Lower leg skin (tissue), 4 donors: ENCODE data around the gene PANK3. TPM values are rescaled to one million over a fixed set of nuclear protein-coding genes. Genes with fewer than 3 reads are reported as not detected.
"Not testable (repeated sequence)": the region's sequence is repeated elsewhere in the genome, so short reads cannot be mapped to it uniquely, and the experiment has no call there.

Experiments used
- DNase-seq, 2 donors: peaks; one replicate each; pipeline ENCODE4 v3.0.0-alpha.2; 2019; ENCODE audit warnings: low spot score in 2 of 2
- H3K4me3 ChIP-seq: fragments of 200-600 bp; sonication (generic); 2 replicates; pipeline ENCODE4 v1.5.1; 2017; ENCODE audit warnings: mild to moderate bottlenecking, low read depth; ENCODE audit not compliant: poor library complexity, severe bottlenecking
- POLR2A ChIP-seq, 2 donors: fragments of 450-650 bp; IDR thresholded peaks; one replicate each; pipeline ENCODE4 v1.6.1; 2016 to 2017; ENCODE audit warnings: antibody characterized with exemption in 2 of 2, mild to moderate bottlenecking in 1 of 2, moderate library complexity in 1 of 2
- WGBS, 2 donors: methylation state at CpG; one replicate each; pipeline ENCODE4 v1.1.5; 2018; 5-methylcytosine and 5-hydroxymethylcytosine counted together
- intact Hi-C: fragments of 100-400 bp; cut with DNase I; formaldehyde crosslinking; loops from one replicate; pipeline ENCODE4 v1.15.0; 2023; ENCODE audit warnings: low total_unique reads
- total RNA-seq, 4 donors: library from RNA; depleted of rRNA; stranded (reverse); fragments of >200 nt; gene quantifications; one replicate each; pipeline ENCODE4 v1.1.0, GENCODE V29; 2016
- TF ChIP-seq, protein P1 (sequence below), 3 donors: fragments of 450-650 bp; IDR thresholded peaks; one replicate each; pipeline ENCODE4 v1.5.1; 2016; ENCODE audit warnings: antibody characterized with exemption in 3 of 3, mild to moderate bottlenecking in 3 of 3, moderate library complexity in 2 of 3

PANK3 gene
- total RNA-seq, 4 donors from 2014 or later = 31.3 to 46.2 (median 38.2) TPM

DNA sequence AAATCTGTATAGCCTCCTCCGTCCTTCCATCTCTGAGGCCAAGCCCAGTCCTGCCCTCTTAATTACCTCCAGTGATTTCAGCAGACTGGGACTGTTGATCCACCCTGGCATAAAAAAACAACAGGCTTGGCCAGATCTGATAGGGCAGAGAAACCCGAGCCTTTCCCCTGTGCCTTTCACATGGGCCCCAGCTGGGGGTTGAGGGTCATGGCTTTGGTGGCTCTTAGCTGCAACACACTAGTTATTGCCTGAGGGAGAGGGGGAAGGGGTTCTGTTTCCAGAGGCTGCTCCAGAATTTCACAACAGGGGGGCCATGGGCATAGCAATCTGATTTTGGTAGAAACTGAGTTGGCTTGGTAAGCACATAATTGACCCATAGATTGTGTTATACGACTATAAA is 21.2 kb upstream of the PANK3 start:
- TF ChIP-seq POLR2A (IDR thresholded peaks at IDR 0.05) = no peak
- TF ChIP-seq, protein P1, sequence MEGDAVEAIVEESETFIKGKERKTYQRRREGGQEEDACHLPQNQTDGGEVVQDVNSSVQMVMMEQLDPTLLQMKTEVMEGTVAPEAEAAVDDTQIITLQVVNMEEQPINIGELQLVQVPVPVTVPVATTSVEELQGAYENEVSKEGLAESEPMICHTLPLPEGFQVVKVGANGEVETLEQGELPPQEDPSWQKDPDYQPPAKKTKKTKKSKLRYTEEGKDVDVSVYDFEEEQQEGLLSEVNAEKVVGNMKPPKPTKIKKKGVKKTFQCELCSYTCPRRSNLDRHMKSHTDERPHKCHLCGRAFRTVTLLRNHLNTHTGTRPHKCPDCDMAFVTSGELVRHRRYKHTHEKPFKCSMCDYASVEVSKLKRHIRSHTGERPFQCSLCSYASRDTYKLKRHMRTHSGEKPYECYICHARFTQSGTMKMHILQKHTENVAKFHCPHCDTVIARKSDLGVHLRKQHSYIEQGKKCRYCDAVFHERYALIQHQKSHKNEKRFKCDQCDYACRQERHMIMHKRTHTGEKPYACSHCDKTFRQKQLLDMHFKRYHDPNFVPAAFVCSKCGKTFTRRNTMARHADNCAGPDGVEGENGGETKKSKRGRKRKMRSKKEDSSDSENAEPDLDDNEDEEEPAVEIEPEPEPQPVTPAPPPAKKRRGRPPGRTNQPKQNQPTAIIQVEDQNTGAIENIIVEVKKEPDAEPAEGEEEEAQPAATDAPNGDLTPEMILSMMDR (IDR thresholded peaks at IDR 0.05) = no peak
- H3K4me3 ChIP-seq = no peak overlapping the region
- intact Hi-C loops = no loop called here
- WGBS, 2 donors = 45 to 54% methylated on average over 3 of the region's 3 CpGs
- DNase-seq = no peak

DNA sequence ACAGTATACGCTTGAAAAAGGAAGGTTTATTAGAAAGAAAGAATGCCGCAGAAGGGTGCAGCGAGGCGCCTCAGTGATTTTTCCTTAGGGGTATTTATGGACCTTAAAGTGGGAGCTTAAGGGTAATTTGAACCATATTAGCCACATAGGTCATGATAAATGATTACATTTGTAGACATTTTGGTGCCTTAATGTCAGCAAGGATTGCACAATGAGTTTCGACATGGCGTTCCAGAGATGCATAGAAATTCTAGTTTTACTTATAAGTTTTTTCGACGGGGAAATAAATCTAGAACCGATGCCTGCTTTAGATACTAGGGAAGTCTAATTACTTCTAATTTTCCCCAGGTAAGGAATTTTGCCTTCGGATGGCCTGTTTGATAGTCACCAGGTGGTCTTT is 20.7 kb upstream of the PANK3 start:
- TF ChIP-seq, protein P1 (IDR thresholded peaks at IDR 0.05) = no peak
- TF ChIP-seq POLR2A (IDR thresholded peaks at IDR 0.05) = no peak
- H3K4me3 ChIP-seq = no peak overlapping the region
- 88 to 89% methylated on average over 10 of the region's 10 CpGs for WGBS, 2 donors
- DNase-seq = no peak
- intact Hi-C loops = no loop called here

DNA sequence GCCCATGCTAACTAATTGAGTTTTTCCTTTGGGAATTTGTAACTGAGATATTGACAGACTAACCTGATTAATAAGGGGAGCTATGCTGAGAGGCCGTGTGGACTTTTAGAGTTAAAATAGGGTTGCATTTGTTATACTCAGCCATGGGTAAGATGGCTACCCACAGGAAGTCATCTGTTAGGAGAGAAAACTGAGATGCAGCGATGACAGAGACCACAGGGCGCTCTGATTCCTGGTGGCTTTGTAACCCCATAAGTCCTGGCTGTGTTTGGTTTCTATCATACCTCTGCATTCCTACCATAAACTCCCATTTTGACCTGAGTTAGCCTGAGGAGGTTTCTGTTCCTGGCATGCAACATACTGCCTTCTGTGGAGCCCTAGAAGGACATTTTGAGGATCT is 19.5 kb upstream of the PANK3 start:
- WGBS, 2 donors = 81 to 84% methylated on average over 3 of the region's 3 CpGs
- DNase-seq = no peak
- H3K4me3 ChIP-seq = no peak overlapping the region
- intact Hi-C loops = no loop called here
- no peak for TF ChIP-seq POLR2A (IDR thresholded peaks at IDR 0.05)
- TF ChIP-seq, protein P1 (IDR thresholded peaks at IDR 0.05) = no peak

DNA sequence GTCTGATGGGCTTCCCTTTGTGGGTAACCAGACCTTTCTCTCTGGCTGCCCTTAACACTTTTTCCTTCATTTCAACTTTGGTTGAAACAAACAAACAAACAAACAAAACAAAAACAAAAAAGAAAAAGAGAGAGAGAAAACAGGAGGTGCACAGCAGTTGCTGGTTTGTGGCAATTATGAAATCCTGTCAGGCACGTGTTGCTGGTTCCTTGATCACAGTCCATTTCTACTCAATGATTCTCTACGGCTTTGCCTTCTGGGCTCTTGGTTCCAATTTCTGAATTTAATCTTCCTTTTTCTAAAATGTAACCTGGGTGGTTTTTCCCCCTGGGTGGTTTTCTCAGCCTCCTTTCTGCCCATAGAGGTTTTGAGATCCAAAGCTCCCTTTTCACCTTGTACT is 17.8 kb upstream of the PANK3 start:
- no peak for DNase-seq
- H3K4me3 ChIP-seq = no peak overlapping the region
- 53 to 68% methylated on average over 2 of the region's 2 CpGs for WGBS, 2 donors
- TF ChIP-seq POLR2A (IDR thresholded peaks at IDR 0.05) = no peak
- TF ChIP-seq, protein P1 (IDR thresholded peaks at IDR 0.05) = no peak
- intact Hi-C loops = no loop called here

DNA sequence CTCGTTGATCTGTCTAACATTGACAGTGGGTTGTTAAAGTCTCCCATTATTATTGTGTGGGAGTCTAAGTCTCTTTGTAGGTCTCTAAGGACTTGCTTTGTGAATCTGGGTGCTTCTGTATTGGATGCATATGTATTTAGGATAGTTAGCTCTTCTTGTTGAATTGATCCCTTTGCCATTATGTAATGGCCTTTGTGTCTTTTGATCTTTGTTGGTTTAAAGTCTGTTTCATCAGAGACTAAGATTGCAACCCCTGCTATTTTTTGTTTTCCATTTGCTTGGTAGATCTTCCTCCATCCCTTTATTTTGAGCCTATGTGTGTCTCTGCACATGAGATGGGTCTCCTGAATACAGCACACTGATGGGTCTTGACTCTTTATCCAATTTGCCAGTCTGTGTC is 17.0 kb upstream of the PANK3 start:
- DNase-seq, intact Hi-C loops, H3K4me3 ChIP-seq: not testable (repeated sequence)
- 70 to 96% methylated on average over 1 of the region's 1 CpG for WGBS, 2 donors

DNA sequence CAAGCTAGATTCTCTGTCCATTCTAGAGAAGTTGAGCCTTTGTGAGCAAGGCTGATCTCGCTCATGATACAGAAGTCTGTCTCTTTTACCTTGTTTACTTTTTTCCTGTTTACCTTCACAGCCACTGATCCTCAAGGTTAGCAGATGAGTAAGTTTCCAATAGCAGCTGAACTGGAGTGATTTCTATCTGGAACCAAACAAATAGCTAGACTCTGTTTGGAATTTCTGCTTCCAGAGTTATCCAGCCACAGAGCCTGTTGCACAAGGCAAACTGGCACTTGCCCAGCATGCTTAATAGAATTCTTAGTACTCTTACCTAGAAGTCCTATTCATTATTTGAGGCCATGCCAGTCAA is 12.8 kb upstream of the PANK3 start:
- DNase-seq = peak in 1 of 2 donors; percentile 50
- 85 to 86% methylated on average over 1 of the region's 1 CpG for WGBS, 2 donors
- TF ChIP-seq, protein P1 (IDR thresholded peaks at IDR 0.05) = no peak
- no peak for TF ChIP-seq POLR2A (IDR thresholded peaks at IDR 0.05)
- intact Hi-C loops = no loop called here
- H3K4me3 ChIP-seq = no peak overlapping the region
